B cell (primary cell): ENCODE measurements around the gene EGFLAM.

ENCODE experiments used
- CTCF ChIP-seq: fragments of 200-600 bp; IDR thresholded peaks from one replicate; pipeline ENCODE4 v1.8.0; 2022; ENCODE audit warnings: antibody characterized with exemption, mild to moderate bottlenecking
- EZH2 ChIP-seq: IDR thresholded peaks from 2 replicates; pipeline ENCODE4 v1.6.1; 2012; ENCODE audit warnings: borderline replicate concordance, low read depth, mild to moderate bottlenecking, moderate library complexity, low read length; ENCODE audit not compliant: insufficient read depth, poor library complexity, severe bottlenecking

- TF ChIP-seq CTCF = no peak
- no peak for TF ChIP-seq EZH2
Observed at GRCh38 chr5:38410304-38410990, 152.1 kb downstream of the EGFLAM start.
